BJ (cell line): ENCODE results near the gene OSCP1. TPM values are rescaled to one million over a fixed set of nuclear protein-coding genes. Genes with fewer than 3 reads are reported as not detected.

Experiments
- CTCF ChIA-PET: fragments of 350-600 bp; formaldehyde crosslinking; extraction: SDS; loops from one replicate; lab custom pipeline; 2021; ENCODE audit warnings: antibody characterized with exemption, inconsistent platforms; lab: Yijun Ruan, JAX
- POLR2A ChIA-PET: fragments of 300-600 bp; sonication (Branson Sonifier 250); formaldehyde crosslinking; extraction: SDS; loops from one replicate; lab custom pipeline; 2021; ENCODE audit warnings: antibody characterized with exemption; lab: Charles Lee
- DNase-seq: peaks from one replicate; pipeline ENCODE4 v3.0.0-alpha.2; 2011; ENCODE audit warnings: low read depth
- H3K27me3 ChIP-seq: 2 replicates; pipeline ENCODE4 v1.6.0; 2011; ENCODE audit warnings: low read length; ENCODE audit not compliant: control insufficient read depth, insufficient read depth
- H3K36me3 ChIP-seq: 2 replicates; pipeline ENCODE4 v1.5.1; 2011; ENCODE audit warnings: low read length; ENCODE audit not compliant: control insufficient read depth, insufficient read depth
- H3K4me3 ChIP-seq: 2 replicates; pipeline ENCODE4 v1.5.1; 2011; ENCODE audit warnings: low read depth, mild to moderate bottlenecking, control low read depth, low read length
- CTCF ChIP-seq: IDR thresholded peaks from 2 replicates; pipeline ENCODE4 v1.5.1; 2011; ENCODE audit warnings: low read depth, mild to moderate bottlenecking, control low read depth, inconsistent platforms, low read length, moderate library complexity; ENCODE audit not compliant: insufficient read depth
- polyA plus RNA-seq: library from polyadenylated mRNA; depleted of rRNA; stranded (reverse); fragments of >200 nt; gene quantifications from 2 replicates; pipeline ENCODE4 v1.2.3, GENCODE V29; 2011

OSCP1 gene
- polyA plus RNA-seq, 1 experiment, result 11.5 TPM

- CTCF ChIA-PET, result interaction anchor here (0.7 to 2.6 kb wide), 7 partner anchors 14 to 304 kb away, joined by 3 to 35 read pairs (median 6); partner anchors contain the start of gene TRAPPC3
Observed at GRCh38 chr1:36419140-36419539, 31.1 kb downstream of the OSCP1 start.

GRCh38 chr1:36417931-36418330, 32.3 kb downstream of the OSCP1 start:
- CTCF ChIA-PET, result interaction anchor here (0.8 to 1.1 kb wide), 3 partner anchors 75 to 268 kb away, joined by 3 to 4 read pairs (median 3); partner anchors contain the start of gene TRAPPC3
- Histone ChIP-seq H3K27me3 (no peaks in the 10 kb centered on the region), H3K4me3 (no peak overlapping the region), H3K36me3 (peaks cover 1% of the 10 kb centered on the region; the same call in 1 of the 2 replicates)
- POLR2A ChIA-PET, result no interaction called here
- DNase-seq, result no peak
- TF ChIP-seq CTCF, result no peak

More at GRCh38 chr1:36419140-36419539, 31.1 kb downstream of the OSCP1 start:
- POLR2A ChIA-PET, result no interaction called here
- Histone ChIP-seq H3K27me3 (no peaks in the 10 kb centered on the region), H3K4me3 (no peak overlapping the region), H3K36me3 (peaks cover 1% of the 10 kb centered on the region; the same call in 1 of the 2 replicates)
- TF ChIP-seq CTCF, result no peak
- DNase-seq, result no peak

- ChIA-PET POLR2A (no interaction called here), CTCF (interaction anchor here (0.5 to 1.1 kb wide), 2 partner anchors 20 to 70 kb away, joined by 3 read pairs; no protein-coding TSS in a partner anchor)
- DNase-seq, result no peak
- H3K4me3 ChIP-seq, result no peak overlapping the region
- H3K36me3 ChIP-seq, result no peaks in the 10 kb centered on the region
- no peak for TF ChIP-seq CTCF
- no peaks in the 10 kb centered on the region for H3K27me3 ChIP-seq
Observed at GRCh38 chr1:36415661-36416326, 34.5 kb downstream of the OSCP1 start.

GRCh38 chr1:36414384-36414783, 35.9 kb downstream of the OSCP1 start:
- Histone ChIP-seq H3K27me3 (no peaks in the 10 kb centered on the region), H3K4me3 (no peak overlapping the region), H3K36me3 (no peaks in the 10 kb centered on the region)
- TF ChIP-seq CTCF, result no peak
- CTCF ChIA-PET, result interaction anchor here (0.6 to 3.7 kb wide), 5 partner anchors 46 to 107 kb away, joined by 3 to 18 read pairs (median 4); no protein-coding TSS in a partner anchor
- POLR2A ChIA-PET, result no interaction called here
- DNase-seq, result no peak
